Activated CD4-positive, alpha-beta T cell treated with anti-CD3 and anti-CD28 coated beads for 48 hours (primary cell): ENCODE data around the gene CCDC124.
"Not testable (repeated sequence)": the region's sequence is repeated elsewhere in the genome, so short reads cannot be mapped to it uniquely, and the experiment has no call there.

Experiments
- DNase-seq: peaks from one replicate; pipeline ENCODE4 v3.0.0-alpha.2; 2020

The CCDC124 gene

DNA sequence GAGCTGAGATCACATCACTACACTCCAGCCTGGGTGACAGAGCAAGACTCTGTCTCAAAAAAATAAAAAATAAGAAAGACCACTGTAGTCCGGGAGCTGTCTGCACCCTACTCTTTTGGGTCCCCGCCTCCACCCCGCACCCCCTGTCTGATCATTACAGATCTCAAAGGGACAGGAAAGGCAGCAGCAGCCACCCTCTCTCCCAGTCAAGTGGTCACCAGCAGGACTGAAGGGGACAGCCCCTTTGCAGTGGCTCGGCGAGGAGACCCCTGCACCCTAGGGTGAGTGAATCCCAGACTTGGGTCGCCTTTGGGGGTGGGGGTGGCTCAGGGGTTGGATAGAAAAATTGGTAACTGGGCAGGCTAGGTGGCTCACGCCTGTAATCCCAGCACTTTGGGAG is 21.6 kb downstream of the CCDC124 start:
- DNase-seq, result no peak

DNA sequence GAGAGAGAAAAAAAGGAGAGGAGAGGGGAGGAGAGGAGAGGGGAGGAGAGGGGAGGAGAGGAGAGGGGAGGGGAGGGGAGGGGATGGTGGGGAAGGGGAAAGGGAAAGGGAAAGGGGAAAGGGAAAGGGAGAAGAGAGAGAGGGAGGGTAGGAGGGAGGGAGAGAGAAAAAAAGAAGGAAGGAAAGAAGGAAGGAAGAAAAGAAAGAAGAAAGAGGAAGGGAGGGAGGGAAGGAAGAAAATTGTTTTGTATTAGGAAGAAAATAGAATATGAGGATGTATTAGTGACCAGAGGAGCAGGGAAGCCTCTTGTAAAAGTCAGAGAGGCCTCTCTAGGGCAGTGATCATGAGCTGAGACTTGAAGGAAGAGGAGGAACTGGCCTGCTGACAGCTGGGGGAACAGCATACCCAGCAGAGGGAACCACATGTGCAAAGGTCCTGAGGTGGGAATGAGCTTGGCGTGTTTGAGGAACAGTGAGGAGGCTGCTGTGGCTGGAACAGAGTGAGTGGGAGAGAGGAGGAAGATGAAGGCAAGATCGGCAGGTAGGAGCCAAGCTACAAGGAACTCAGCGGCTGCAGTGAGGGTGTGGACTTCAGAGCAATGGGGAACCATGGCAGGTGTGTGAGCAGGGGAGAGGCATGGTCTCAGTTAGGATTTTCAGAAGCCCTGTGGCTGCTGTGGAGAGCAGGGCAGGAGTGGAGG is 24.5 kb downstream of the CCDC124 start:
- DNase-seq, result no peak

DNA sequence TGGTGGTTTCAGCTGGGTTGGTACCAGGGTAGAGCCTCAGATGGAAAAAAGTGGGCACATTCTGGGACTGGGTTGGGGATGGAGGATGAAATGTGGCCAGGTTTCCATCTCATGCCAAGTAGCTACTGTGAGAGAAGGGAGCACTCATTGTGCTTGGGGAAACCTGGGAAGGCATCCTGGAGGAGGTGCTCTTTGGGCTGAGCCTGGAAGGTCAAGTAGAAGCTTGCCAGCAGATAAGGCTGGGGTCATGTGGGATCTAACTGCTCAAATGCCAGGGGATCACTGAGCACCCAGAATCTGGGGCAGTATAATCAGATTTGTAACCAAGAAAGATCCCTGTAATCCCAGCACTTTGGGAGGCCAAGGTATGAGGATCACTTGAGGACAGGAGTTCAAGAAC is 25.1 kb downstream of the CCDC124 start:
- DNase-seq, result no peak

DNA sequence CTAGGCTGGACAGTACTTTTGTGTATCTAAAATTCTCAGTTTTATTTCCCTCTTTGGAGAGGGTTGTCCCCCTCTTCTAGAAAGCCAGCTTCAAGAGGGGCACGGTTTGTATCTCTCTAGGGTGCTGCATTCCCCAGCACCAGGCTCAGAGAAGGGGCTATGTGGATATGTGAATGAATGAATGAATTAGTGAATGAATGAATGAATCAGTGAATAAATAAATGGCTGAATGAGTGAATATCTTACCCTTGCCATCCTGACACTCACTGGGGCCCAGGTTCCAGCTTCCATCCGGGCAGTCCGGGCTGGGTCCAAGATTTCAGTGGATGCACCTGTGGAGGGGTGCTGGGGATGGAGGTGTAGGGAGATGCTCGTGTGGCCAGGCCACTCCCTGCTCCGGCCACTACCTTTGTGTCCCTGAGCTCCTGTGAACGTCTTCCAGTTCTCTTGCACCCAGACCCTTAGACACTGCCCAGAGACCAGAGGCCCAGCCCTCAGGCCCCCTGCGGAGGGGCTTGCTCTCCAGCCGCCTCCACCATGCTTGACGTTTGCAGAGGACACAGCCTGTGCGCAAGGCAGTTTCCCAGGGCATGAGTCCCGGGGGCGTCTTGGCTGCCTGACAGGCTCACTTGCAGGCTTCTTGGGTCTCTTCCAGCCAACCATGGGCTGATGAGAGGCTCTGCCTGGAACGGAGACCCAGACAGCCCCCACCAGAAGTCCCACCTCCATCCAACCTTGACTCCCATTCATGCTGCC is 31.3 kb downstream of the CCDC124 start:
- DNase-seq, result no peak

DNA sequence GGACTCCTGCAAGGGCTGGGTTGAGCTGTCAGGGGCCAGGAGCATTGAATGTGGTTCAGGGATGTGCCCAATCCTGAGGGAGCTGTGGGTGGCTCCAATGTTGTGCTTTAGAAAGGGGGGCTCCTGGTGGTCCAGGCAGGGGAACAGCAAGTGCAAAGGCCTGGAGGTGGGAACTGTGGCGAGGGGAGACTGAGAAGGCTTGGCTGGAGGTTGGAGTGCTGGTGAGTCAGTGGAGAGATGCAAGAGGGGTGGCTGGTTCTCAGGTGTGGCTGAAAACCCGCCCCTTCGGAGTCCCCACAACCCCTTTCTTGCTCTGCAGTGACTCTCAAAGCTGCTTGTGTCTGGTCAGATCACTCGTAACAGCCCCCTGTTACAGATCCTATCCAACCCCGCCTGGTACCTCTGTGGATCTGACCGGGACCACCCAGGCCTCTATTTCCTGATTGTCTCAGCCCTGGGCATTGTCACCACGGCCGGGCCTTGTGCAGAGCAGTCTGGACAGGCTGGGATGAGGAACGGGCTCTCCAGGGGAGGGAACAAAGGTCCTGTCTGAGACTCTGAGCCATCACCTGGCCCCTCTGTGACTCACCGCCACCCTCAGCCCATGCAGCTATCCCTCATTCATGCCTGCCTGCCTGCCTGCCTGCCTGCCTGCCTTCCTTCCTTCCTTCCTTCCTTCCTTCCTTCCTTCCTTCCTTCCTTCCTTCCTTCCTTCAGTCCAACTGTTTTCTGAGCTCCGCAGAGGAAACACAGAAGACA is 32.7 kb downstream of the CCDC124 start:
- no peak for DNase-seq

DNA sequence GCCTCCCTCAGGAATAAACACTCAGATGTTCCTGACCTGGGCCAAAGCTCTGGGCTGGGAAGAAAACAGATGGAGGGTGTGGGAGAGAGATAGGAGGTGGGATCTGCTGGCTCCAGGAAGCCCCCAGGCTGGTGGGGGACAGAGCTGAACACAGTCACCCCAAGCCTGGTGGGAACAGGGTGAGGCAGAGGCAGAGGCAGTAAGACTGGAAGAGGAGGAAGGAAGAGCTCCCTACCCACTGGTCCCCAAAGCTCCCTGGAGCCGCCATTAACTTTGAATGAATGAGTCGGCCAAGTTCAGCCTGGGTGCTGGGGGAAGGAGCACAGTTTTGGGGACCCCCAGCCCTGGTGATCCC is 33.3 kb downstream of the CCDC124 start:
- DNase-seq, result no peak

DNA sequence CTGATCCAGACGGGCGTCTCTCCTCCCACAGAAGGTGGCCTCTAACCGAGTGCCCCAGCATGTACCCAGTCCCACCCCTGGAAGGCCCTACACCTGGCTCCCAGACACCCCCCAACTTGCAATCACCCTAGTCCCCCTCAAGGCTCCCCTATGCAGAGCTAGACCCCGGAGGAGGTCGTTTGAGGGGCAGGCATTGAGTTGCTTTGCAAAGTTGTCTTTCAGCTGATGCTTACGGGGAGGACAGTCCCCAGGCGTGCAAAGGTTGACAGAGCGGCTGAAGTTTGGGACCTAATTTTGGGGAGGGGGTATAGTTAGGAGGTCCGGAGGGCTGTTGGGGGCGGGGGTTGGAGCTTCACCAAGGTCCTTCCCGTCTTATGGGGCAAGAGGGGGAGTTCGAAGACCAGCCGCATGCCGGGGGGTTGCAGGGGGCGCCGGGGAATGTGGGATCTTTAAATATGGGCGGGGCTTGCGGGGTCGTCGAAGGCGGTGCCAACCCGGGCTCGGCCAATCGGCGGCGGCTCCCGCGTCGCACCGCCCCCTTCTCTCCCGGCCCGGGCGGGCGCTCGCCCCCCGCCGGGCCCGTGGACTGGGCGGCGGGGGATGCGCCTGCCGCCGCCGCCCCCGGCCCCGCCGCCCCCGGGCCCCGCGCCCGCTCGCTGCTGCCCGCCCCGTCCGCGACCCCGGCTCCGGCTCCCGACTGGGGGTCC is 33.9 kb downstream of the CCDC124 start, which contains the start of gene KCNN1:
TSS of gene KCNN1 (plus strand) at position 558 of the 707 bp plus-strand sequence. CDS start 6,782 bp downstream, outside the sequence.
- no peak for DNase-seq

DNA sequence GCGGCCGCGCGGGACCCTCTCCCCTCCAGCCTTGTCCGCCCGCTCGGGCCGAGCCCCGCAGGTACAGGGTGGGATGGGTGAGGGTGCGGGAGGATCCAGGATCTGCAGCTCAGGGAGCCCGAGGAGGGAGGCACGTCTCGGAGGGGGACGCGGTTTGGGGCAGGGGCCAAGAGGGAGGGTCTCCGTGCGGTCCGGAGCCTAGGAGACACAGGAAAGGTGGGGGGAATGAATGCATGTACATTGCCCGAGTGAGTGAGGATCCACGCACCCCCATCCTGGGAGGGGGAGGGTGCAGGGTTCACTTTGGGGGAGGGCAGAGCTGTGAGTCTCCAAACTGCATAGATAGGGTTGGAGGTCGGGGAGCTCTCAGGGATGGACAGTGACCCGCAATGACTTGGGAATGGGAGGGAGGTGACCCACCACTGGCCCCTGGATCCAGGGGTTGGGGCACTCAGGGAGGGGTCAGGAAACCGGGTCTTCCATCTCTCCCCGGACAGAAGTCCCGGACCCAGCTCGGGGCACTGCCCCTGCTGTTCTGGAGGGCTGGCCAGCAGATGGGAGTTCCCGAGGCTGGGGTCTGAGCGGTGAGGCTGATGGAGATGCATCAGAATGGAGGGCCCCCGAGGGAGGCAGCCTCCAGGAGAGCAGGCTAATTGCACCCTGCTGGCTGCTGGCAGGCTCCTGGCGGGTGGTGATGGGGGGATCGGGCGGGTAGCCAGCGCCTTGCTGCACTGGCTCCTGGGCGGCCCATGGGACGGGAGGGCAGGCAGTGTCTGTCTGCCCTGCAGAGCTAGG is 34.6 kb downstream of the CCDC124 start:
- no peak for DNase-seq

DNA sequence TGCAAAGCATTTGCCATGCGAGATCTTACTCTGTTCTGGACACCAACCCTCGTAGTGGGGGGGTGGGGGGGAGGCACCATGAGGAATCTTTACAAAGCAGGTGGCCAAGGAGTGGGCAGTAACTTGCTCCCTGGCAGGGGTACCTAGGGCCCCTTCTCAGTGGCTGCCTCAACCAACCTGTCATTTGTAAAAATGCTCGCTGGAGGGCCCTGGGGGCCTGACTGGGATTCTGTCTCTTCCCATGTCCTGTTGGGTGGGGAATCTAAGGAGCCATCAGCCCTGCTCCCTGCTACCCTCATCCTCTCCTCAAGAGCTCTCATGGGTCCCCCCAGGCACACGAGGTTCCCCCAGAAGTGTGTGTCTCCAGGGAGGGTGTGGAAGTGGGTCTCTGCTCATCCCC is 35.5 kb downstream of the CCDC124 start:
- DNase-seq, result no peak

DNA sequence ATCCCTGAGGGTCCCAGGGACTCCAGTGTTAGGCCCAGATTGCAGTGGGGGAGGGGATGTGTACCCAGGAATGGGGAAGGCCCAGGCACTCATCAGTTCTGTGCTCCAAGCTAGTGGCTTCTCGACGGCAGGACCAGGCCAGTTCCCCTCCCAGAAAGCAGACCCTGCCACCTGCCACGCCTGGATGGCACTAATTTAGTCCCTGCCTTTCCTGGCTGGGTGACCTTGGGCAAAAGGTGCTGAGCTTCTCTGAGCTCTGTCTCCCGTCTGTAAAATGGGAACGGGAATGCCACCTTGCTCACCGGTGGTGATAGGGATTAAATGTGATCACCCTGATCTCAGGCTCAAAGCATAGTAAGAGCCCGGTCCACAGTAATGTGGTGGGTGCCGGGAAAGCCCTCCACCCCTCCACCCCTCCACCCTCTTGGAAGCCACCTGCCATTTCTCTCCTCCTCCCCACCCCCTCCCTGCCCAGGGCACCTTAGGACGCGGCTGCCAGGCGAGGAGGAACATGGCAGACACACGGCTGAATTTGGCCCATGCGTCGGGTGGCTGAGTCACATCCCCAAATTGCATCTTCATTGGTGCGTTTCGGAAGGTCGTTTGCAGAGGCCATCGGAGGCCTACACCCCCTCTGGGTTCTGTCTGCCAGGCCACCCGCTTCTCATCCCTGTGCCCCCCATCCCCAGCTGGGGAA is 36.4 kb downstream of the CCDC124 start:
- DNase-seq, result no peak

DNA sequence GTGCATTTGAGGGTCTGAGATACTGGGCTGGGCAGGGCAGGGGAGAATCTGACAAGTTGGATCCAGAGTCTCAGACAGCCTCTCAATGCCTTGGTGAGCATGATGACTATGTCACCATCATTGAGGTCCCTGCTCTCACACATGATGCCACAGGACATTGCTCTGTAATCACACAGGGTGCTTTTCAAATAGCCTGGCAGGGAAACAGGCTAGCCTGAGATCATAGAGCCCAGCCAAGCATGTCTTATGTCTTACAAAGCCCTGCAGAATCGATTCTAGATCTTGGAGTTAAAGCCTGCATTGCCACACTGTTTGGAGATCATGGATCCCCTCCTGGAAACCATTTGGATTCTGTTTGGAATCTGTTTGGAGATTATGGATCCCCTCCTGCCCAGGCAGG is 39.4 kb downstream of the CCDC124 start:
- no peak for DNase-seq

DNA sequence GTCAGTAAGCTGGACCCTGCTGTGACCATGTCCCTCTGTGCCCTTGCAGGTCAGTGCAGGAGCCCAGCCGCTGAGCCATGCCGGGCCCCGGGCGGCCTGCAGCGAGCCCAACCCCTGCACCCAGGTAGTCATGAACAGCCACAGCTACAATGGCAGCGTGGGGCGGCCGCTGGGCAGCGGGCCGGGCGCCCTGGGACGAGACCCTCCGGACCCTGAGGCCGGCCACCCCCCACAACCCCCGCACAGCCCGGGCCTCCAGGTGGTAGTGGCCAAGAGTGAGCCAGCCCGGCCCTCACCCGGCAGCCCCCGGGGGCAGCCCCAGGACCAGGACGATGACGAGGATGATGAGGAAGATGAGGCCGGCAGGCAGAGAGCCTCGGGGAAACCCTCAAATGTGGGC is 40.9 kb downstream of the CCDC124 start:
- no peak for DNase-seq

DNA sequence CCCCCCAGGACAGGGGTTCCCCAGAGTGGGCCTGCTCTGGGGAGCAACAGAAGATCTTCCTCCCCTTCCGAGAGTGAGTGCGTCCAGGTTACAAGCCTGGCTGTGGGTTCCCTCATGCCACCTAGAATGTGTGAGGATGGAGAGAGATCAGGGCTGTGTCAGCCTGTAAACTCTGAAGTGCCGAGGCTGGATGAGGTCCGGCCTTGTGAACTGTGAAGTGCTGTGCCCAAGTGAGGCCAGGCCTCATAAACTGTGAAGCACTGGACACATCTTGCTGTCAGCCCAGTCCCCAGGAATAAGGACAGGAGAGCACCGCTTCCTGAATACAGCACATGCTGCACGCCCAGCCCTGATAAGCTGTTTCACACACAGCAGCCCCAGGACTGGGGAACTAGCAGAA is 41.7 kb downstream of the CCDC124 start:
- no peak for DNase-seq

DNA sequence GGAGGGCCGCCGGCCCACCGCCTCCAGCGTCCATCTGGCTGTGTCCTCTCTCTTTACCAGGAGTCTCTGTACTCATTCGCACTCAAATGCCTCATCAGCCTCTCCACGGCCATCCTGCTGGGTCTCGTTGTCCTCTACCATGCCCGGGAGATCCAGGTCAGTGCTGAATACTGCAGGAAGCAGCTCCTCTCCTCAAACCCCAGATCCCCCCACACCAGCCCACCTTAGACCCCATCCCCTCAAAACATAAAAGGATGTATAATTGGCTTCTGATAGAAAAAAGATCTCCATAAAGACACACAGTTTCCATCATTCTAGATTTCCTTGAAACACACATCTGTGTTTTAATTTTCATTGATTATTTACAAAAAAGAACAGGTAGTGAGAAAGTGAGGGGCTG is 42.2 kb downstream of the CCDC124 start:
- DNase-seq, result no peak

DNA sequence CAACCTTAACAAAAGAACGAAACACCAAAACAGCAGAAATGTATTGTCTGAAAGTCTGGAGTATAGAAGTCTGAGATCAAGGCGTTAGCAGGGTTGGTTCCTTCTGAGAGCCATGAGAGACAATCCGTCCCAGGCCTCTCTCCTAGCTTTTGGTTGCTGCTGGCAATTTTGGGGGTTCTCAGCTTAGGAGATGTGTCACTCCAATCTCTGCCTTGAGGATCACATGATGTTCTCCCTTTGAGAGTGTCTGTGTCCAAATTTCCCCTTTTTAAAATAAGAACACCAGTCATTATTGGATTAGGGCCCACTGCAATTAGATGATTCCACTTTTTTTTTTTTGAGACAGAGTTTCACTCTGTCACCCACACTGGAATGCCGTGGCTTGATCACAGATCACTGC is 44.2 kb downstream of the CCDC124 start:
- no peak for DNase-seq

DNA sequence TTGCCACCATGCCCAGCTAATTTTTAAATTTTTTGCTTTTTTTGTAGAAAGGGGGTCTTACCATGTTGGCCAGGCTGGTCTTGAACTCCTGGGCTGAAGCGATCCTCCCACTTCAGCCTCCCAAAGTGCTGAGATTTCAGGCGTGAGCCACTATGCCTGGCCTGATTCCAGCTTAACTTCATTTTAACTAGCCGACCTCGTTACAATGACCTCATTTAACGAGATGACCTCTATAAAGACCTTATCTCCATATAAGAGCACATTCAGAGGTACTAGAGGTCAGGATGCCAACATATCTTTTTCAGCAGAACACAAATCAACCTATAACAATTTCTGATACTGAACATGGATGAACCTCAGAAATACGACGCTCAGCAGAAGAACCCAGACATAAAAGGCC is 44.7 kb downstream of the CCDC124 start:
- DNase-seq, result no peak

DNA sequence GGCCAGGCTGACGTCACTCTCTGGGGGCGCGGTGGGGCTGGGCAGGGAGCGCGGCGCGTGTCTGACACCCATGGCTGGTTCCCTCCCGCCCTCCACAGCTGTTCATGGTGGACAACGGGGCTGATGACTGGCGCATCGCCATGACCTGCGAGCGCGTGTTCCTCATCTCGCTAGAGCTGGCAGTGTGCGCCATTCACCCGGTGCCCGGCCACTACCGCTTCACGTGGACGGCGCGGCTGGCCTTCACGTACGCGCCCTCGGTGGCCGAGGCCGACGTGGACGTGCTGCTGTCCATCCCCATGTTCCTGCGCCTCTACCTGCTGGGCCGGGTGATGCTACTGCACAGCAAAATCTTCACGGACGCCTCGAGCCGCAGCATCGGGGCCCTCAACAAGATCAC is 48.8 kb downstream of the CCDC124 start:
- no peak for DNase-seq

DNA sequence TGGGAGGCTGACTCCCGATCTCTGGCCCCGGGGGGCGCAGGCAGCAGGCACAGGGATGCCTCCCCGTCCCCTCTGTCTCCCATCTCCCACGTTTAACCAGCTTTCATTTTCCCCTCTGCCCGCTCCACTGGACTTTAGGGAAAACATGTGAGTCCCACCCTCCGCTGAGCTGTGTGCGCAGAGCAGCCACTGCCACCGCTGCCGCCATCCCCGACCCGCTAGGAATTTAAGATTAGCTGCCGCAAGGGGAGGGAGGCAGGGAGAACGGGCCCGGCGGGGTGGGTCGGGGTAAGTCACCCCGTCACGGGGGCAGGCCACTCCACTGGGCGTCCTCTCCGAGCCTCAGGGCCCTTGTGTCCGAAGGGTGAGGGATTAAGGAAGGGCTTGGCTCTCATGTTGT is 49.6 kb downstream of the CCDC124 start:
- no peak for DNase-seq

DNA sequence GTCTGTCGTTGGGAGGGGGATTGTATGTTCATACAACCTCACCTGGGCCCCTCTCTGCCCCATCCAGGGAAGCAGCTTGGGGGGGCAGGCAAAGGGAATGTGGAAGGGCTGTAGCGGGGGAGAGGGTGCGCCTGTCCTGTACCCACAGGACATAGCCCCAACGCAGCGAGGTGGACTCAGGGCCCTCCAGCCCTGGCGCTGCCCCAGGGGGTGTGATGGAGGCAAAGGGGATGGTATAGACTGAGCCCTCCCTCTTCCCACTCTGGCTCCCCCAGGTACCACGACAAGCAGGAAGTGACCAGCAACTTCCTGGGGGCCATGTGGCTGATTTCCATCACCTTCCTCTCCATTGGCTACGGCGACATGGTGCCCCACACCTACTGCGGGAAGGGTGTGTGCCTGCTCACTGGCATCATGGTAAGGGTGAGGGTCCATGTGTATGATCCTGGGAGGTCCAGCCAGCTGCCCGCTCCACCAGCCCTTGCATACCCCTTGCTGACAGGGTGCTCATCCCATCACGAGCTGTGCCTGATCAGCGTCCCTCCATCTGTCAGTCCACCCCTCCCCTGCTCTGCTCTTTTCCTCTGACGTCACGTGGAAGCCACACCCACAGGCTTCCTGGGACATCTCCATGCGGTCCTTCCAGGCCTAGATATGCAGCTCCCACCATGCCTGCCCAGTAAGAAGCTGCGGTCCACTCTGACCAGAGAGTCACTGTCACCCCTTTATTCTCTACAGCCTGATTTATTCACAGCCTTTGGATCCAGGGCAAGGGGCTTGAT is 52.4 kb downstream of the CCDC124 start:
- DNase-seq, result no peak

DNA sequence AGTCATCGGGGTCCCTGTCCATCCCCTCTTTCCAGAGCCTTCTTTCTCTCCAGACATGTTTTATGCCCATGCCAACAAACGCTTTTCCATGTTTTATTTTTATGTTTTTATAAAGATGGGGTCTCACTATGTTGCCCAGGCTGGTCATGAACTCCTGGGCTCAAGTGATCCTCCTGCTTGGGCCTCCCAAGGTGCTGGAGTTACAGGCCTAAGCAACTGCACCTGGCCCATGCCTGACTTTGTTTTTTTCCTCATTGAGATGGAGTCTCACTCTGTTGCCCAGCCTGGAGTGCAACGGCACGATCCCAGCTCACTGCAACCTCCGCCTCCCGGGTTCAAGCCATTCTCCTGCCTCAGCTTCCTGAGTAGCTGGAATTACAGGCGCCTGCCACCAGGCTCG is 53.8 kb downstream of the CCDC124 start:
- DNase-seq, result not testable (repeated sequence)

DNA sequence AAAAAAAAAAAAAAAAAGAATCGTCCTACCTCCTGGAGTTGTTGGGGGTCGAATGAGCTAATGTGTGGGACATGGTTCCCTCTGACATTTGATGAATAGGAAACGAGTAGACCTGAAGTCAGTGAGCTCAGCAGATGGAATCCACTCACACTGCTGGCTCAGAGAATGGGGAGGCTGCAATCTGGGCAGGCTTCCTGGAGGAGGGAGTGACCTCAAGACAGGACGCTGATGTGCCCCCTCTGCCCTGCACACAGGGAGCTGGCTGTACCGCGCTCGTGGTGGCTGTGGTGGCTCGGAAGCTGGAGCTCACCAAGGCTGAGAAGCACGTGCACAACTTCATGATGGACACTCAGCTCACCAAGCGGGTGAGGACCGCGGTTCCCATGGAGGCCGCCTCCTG is 55.3 kb downstream of the CCDC124 start:
- no peak for DNase-seq
